ENCODE data around the gene ZNF583. TPM values are rescaled to one million over a fixed set of nuclear protein-coding genes. Genes with fewer than 3 reads are reported as not detected.

ZNF583 gene
- total RNA-seq, 1 donor from 2014 or later = 55.4 TPM

DNA sequence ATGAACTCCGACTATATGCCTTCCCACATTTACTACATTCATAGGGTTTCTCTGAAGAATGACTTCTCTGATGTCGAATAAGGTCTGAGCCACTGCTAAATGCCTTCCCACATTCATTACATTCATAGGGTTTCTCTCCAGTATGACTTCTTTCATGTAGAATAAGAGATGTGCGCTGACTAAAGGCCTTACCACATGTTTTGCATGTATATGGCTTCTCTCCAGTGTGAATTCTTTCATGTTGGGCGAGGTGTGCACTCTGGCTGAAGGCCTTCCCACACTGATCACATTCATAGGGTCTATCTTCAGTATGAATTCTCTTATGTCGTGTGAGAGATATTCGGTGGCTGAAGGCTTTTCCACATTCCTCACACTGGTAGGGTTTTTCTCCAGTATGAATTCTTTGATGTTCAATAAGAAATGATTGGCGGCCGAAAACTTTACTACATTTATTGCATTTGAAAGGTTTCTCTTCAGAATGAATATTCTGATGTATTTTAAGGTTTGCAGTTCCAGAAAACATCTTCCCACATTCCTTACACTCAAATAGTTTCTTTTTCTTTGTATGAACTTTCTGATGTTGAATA is 37.2 kb downstream of the ZNF583 start:
- DNase-seq (ENCODE audit: low spot score in 2 of 2) (no peak), FAIRE-seq (no peak)

DNA sequence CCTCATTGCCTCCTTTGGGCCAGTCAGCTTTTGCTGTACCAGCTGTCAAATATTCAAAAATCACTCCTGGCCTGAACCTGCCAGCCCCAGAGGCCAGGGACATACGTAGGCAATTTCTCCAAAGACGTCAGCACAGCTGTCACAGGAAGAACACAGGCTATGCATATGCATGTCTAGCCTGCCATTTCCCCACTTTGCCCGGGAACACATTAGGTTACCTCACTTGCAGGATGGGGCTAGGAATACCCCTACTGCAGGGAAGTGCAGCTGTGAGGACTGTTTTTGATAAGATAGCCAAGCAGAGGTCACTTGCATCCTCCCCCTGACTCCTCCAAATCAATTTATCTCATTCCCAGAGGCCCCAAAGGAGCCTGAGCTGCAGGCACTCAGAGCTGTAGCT is 70.2 kb downstream of the ZNF583 start:
- DNase-seq (ENCODE audit: low spot score in 2 of 2) (no peak), FAIRE-seq (no peak)

DNA sequence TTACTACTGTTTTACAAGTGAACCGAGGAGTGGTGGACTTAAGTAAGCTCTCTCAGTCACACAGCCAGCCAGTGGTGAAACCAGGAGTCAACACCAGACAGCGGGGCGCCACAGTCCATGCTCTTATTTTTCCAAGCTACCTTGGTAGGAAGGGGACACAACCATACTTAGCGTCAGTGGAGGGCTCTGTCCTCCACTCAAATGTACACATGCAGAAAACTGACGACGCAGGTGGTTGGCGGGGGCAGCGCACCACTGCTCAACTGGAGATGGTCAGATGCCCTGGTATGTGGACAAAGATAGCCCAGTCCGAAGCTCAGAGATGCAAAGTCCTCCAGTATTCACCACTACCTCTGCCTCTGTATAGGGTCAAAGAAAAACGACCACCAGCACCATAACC is 72.0 kb downstream of the ZNF583 start:
- DNase-seq (ENCODE audit: low spot score in 2 of 2) = no peak
- FAIRE-seq = no peak

Other genes starting within 250 kb of the ZNF583 start
- gene GALP, start 228.3 kb upstream of the ZNF583 start, total RNA-seq = 0.41 TPM
- gene ZSCAN5B, start 206.5 kb upstream of the ZNF583 start, total RNA-seq = not detected
- not detected for gene ZSCAN5C, start 202.1 kb upstream of the ZNF583 start, total RNA-seq
- not detected for gene EDDM13, start 131.6 kb upstream of the ZNF583 start, total RNA-seq
- 4.1 TPM for gene ZSCAN5A, start 89.5 kb upstream of the ZNF583 start, total RNA-seq
- 4.5 TPM for gene ZNF582, start 10.8 kb upstream of the ZNF583 start, total RNA-seq
- 28.5 TPM for gene ZNF667, start 73.0 kb downstream of the ZNF583 start, total RNA-seq
- 12.6 TPM for gene ZNF471, start 103.5 kb downstream of the ZNF583 start, total RNA-seq
- 35.5 TPM for gene ZFP28, start 134.6 kb downstream of the ZNF583 start, total RNA-seq
- gene ZNF470, start 163.1 kb downstream of the ZNF583 start, total RNA-seq = 15.1 TPM
- gene ZNF71, start 191.0 kb downstream of the ZNF583 start, total RNA-seq = 14.7 TPM
- 26.5 TPM for gene SMIM17, start 238.8 kb downstream of the ZNF583 start, total RNA-seq